WTC11 (cell line): Measurements from ENCODE around the gene ARMC2. TPM values are rescaled to one million over a fixed set of nuclear protein-coding genes. Genes with fewer than 3 reads are reported as not detected.

Source experiments
- ATAC-seq: fragments of 200-7000 bp; cut with Tn5 transposase; 2 replicates; pipeline ENCODE4 v1.10.0; 2021; ENCODE audit warnings: mild to moderate bottlenecking, moderate library complexity
- CTCF ChIA-PET: fragments of 300-600 bp; sonication (Branson Sonifier 250); formaldehyde crosslinking; loops from one replicate; lab custom pipeline; 2021; ENCODE audit warnings: antibody characterized with exemption; lab: Charles Lee
- POLR2A ChIA-PET: fragments of 350-600 bp; sonication (Branson Sonifier 250); formaldehyde crosslinking; loops from one replicate; lab custom pipeline; 2021; ENCODE audit warnings: antibody characterized with exemption; lab: Charles Lee
- DNase-seq: peaks from one replicate; pipeline ENCODE4 v3.0.0; 2021; ENCODE audit warnings: low spot score
- H3K27ac Mint-ChIP-seq: 2 replicates; pipeline ENCODE4 v1.8.0; 2021; ENCODE audit warnings: mixed read lengths
- H3K27me3 Mint-ChIP-seq: 2 replicates; pipeline ENCODE4 v1.8.0; 2021; ENCODE audit warnings: low read depth, mild to moderate bottlenecking, moderate library complexity, mixed read lengths
- H3K36me3 Mint-ChIP-seq: 2 replicates; pipeline ENCODE4 v1.8.0; 2021; ENCODE audit warnings: mixed read lengths
- H3K4me1 Mint-ChIP-seq: 2 replicates; pipeline ENCODE4 v1.8.0; 2022; ENCODE audit warnings: mixed read lengths
- H3K4me3 Mint-ChIP-seq: 2 replicates; pipeline ENCODE4 v1.8.0; 2021; ENCODE audit warnings: mild to moderate bottlenecking, moderate library complexity, mixed read lengths
- H3K9me3 Mint-ChIP-seq: 2 replicates; pipeline ENCODE4 v1.8.0; 2021; ENCODE audit warnings: mixed read lengths
- AFF4 ChIP-seq: sonication (generic); formaldehyde crosslinking; IDR thresholded peaks from 2 replicates; pipeline ENCODE4 v1.8.1; 2023; ENCODE audit warnings: mild to moderate bottlenecking, missing genetic modification reagents, borderline replicate concordance
- ATF6 ChIP-seq: sonication (generic); formaldehyde crosslinking; IDR thresholded peaks from 2 replicates; pipeline ENCODE4 v1.8.1; 2023; ENCODE audit warnings: mild to moderate bottlenecking, missing genetic modification reagents
- FOXK1 ChIP-seq: sonication (generic); formaldehyde crosslinking; IDR thresholded peaks from 2 replicates; pipeline ENCODE4 v1.8.0; 2022; ENCODE audit warnings: mild to moderate bottlenecking, moderate library complexity, missing genetic modification reagents
- GRHL2 ChIP-seq: fragments of 250-450 bp; sonication (Bioruptor Pico); IDR thresholded peaks from 2 replicates; pipeline ENCODE4 v1.8.0; 2022; ENCODE audit warnings: mild to moderate bottlenecking, moderate library complexity; ENCODE audit not compliant: insufficient replicate concordance, severe bottlenecking
- IRF2 ChIP-seq: sonication (generic); formaldehyde crosslinking; IDR thresholded peaks from 2 replicates; pipeline ENCODE4 v1.8.0; 2022; ENCODE audit warnings: low read depth, missing genetic modification reagents, borderline replicate concordance
- JAZF1 ChIP-seq: fragments of 250-450 bp; sonication (Bioruptor Pico); IDR thresholded peaks from 2 replicates; pipeline ENCODE4 v1.9.0; 2021; ENCODE audit warnings: moderate library complexity, mild to moderate bottlenecking, inconsistent platforms
- MYBL2 ChIP-seq: sonication (generic); formaldehyde crosslinking; IDR thresholded peaks from 2 replicates; pipeline ENCODE4 v1.8.1; 2023; ENCODE audit warnings: mild to moderate bottlenecking, moderate library complexity, missing genetic modification reagents
- NFYB ChIP-seq: sonication (generic); formaldehyde crosslinking; conservative IDR thresholded peaks from 2 replicates; pipeline ENCODE4 v1.8.0; 2022; ENCODE audit warnings: low read depth, missing genetic modification reagents
- PRDM15 ChIP-seq: sonication (generic); formaldehyde crosslinking; IDR thresholded peaks from 2 replicates; pipeline ENCODE4 v1.8.0; 2022; ENCODE audit warnings: missing genetic modification reagents
- RELA ChIP-seq: sonication (generic); formaldehyde crosslinking; IDR thresholded peaks from 2 replicates; pipeline ENCODE4 v1.8.1; 2022; ENCODE audit warnings: missing genetic modification reagents, mild to moderate bottlenecking, borderline replicate concordance
- TEAD4 ChIP-seq: sonication (generic); formaldehyde crosslinking; IDR thresholded peaks from 2 replicates; pipeline ENCODE4 v1.8.0; 2022; ENCODE audit warnings: mild to moderate bottlenecking, missing genetic modification reagents
- ZMAT4 ChIP-seq: fragments of 250-450 bp; sonication (Bioruptor Pico); IDR thresholded peaks from 2 replicates; pipeline ENCODE4 v1.9.0; 2021; ENCODE audit warnings: mild to moderate bottlenecking
- ZNF121 ChIP-seq: sonication (generic); formaldehyde crosslinking; IDR thresholded peaks from 2 replicates; pipeline ENCODE4 v1.8.0; 2023; ENCODE audit warnings: missing genetic modification reagents
- ZNF232 ChIP-seq: sonication (generic); formaldehyde crosslinking; IDR thresholded peaks from 2 replicates; pipeline ENCODE4 v1.8.0; 2022; ENCODE audit warnings: mild to moderate bottlenecking, missing genetic modification reagents
- ZNF281 ChIP-seq: sonication (generic); formaldehyde crosslinking; IDR thresholded peaks from 2 replicates; pipeline ENCODE4 v1.8.0; 2023; ENCODE audit warnings: mild to moderate bottlenecking, missing genetic modification reagents
- ZNF317 ChIP-seq: sonication (generic); formaldehyde crosslinking; IDR thresholded peaks from 2 replicates; pipeline ENCODE4 v1.8.1; 2023; ENCODE audit warnings: low read depth, mild to moderate bottlenecking, moderate library complexity, missing genetic modification reagents, borderline replicate concordance
- ZNF416 ChIP-seq: fragments of 250-450 bp; sonication (Bioruptor Pico); IDR thresholded peaks from 2 replicates; pipeline ENCODE4 v1.9.0; 2021; ENCODE audit warnings: mild to moderate bottlenecking, inconsistent platforms
- ZNF425 ChIP-seq: fragments of 250-450 bp; sonication (Bioruptor Pico); conservative IDR thresholded peaks from 2 replicates; pipeline ENCODE4 v1.9.0; 2021; ENCODE audit warnings: mild to moderate bottlenecking
- ZNF671 ChIP-seq: fragments of 250-450 bp; sonication (Bioruptor Pico); IDR thresholded peaks from 2 replicates; pipeline ENCODE4 v1.8.0; 2021; ENCODE audit warnings: mild to moderate bottlenecking
- ZSCAN18 ChIP-seq: fragments of 250-450 bp; sonication (Bioruptor Pico); IDR thresholded peaks from 2 replicates; pipeline ENCODE4 v2.1.2; 2022; ENCODE audit warnings: mild to moderate bottlenecking, moderate library complexity
- total RNA-seq: library from RNA; stranded (reverse); gene quantifications from 3 replicates; pipeline ENCODE4 v1.2.3, GENCODE V29; 2021

Gene ARMC2
- total RNA-seq, 1 experiment from 2014 or later = 5.2 TPM

GRCh38 chr6:108988765-108989164 is 140.5 kb downstream of the ARMC2 start:
- POLR2A ChIA-PET = no interaction called here

More at GRCh38 chr6:108988765-108989164, 140.5 kb downstream of the ARMC2 start:
- no peak for DNase-seq
- no peaks in the 10 kb centered on the region for H3K27me3 Mint-ChIP-seq
- ATAC-seq = no peak
- no peak overlapping the region for H3K27ac Mint-ChIP-seq
- no peak overlapping the region for H3K4me3 Mint-ChIP-seq
- no peaks in the 10 kb centered on the region for H3K4me1 Mint-ChIP-seq
- TF ChIP-seq ZSCAN18 (no peak), TEAD4 (no peak), ZMAT4 (no peak), ZNF317 (CRISPR knock-in tag) (no peak), JAZF1 (CRISPR knock-in tag) (no peak), MYBL2 (CRISPR knock-in tag) (no peak), FOXK1 (CRISPR knock-in tag) (no peak), ZNF671 (CRISPR knock-in tag) (no peak), ZNF416 (CRISPR knock-in tag) (no peak), NFYB (CRISPR knock-in tag) (no peak), IRF2 (CRISPR knock-in tag) (no peak), ZNF425 (no peak), ZNF281 (CRISPR knock-in tag) (no peak), RELA (no peak), PRDM15 (CRISPR knock-in tag) (no peak), AFF4 (CRISPR knock-in tag) (no peak), ZNF121 (CRISPR knock-in tag) (no peak), GRHL2 (CRISPR knock-in tag) (no peak), ZNF232 (CRISPR knock-in tag) (no peak), ATF6 (CRISPR knock-in tag) (no peak)
- TF ChIP-seq, all 79 proteins: peak for 0
- Mint-ChIP-seq H3K9me3 (no peaks in the 10 kb centered on the region), H3K36me3 (peaks cover 49% of the 10 kb centered on the region)
- CTCF ChIA-PET = no interaction called here
